Measurements from ENCODE around the gene CEP57. TPM values are rescaled to one million over a fixed set of nuclear protein-coding genes. Genes with fewer than 3 reads are reported as not detected.

CEP57 gene
- total RNA-seq, 1 experiment from 2014 or later: 58.7 TPM

DNA sequence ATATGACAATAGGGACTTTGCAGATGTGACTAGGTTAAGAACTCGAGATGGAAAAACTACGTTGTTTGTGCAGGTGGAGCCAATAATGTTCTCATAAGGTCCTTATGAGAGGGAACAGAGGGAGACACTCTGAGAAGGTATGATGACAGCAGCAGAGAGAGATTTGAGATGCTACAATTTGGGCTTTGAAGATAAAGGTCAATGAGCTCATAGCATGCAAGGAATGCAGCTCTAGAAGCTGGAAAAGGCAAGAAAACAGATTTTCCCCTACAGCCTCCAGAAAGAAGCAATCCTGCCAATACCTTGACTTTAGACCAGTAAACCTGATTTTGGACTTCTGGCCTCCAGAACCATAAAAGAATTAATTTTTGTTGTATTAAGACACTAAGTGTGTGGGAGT lies 21.8 kb upstream of the CEP57 start:
- BruUV-seq (replicated peaks): no TSS peak
- H3K27me3 Mint-ChIP-seq (ENCODE audit: unreplicated experiment): no peaks in the 10 kb centered on the region
- H3K36me3 Mint-ChIP-seq (ENCODE audit: insufficient read depth, unreplicated experiment): no peaks in the 10 kb centered on the region
- H3K9me3 Mint-ChIP-seq (ENCODE audit: low read depth, unreplicated experiment): no peaks in the 10 kb centered on the region
- TF ChIP-seq, protein P1, sequence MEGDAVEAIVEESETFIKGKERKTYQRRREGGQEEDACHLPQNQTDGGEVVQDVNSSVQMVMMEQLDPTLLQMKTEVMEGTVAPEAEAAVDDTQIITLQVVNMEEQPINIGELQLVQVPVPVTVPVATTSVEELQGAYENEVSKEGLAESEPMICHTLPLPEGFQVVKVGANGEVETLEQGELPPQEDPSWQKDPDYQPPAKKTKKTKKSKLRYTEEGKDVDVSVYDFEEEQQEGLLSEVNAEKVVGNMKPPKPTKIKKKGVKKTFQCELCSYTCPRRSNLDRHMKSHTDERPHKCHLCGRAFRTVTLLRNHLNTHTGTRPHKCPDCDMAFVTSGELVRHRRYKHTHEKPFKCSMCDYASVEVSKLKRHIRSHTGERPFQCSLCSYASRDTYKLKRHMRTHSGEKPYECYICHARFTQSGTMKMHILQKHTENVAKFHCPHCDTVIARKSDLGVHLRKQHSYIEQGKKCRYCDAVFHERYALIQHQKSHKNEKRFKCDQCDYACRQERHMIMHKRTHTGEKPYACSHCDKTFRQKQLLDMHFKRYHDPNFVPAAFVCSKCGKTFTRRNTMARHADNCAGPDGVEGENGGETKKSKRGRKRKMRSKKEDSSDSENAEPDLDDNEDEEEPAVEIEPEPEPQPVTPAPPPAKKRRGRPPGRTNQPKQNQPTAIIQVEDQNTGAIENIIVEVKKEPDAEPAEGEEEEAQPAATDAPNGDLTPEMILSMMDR (IDR thresholded peaks at IDR 0.05; ENCODE audit: unreplicated experiment): no peak
- no peaks in the 10 kb centered on the region for H3K4me1 Mint-ChIP-seq (ENCODE audit: low read depth, unreplicated experiment)
- no peak for DNase-seq
- H3K4me3 Mint-ChIP-seq (ENCODE audit: low read depth, unreplicated experiment): no peak overlapping the region
- intact Hi-C loops (cut with micrococcal nuclease; ENCODE audit: unreplicated experiment): loop anchor here (5.0 to 10.0 kb wide), 2 partner anchors 204 to 701 kb away; partner anchors contain the start of gene SRSF8
- CTCF ChIA-PET: no interaction called here
- no peak overlapping the region for H3K27ac Mint-ChIP-seq (ENCODE audit: unreplicated experiment)

DNA sequence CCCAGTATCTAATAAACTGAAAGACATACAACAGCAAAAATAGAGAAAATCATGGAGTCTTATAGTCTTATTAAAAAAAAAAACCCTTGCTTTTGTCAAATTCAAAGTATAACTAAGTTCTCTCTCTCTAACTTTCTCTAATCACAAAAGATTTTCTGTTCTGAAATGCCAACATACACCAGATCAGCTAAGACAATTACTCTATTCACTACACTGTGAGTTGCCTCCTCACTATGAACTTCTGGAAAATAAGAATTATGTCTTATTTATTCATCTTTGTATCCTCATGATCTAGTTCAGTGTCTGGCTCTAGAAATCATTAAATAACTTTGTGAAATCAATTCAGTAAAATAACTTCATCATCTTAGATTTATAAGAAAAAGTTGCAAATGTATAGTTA lies 13.4 kb upstream of the CEP57 start:
- Mint-ChIP-seq H3K9me3 (ENCODE audit: low read depth, unreplicated experiment) (no peaks in the 10 kb centered on the region), H3K4me3 (ENCODE audit: low read depth, unreplicated experiment) (no peak overlapping the region), H3K36me3 (ENCODE audit: insufficient read depth, unreplicated experiment) (peaks cover 10% of the 10 kb centered on the region), H3K27me3 (ENCODE audit: unreplicated experiment) (no peaks in the 10 kb centered on the region), H3K4me1 (ENCODE audit: low read depth, unreplicated experiment) (no peaks in the 10 kb centered on the region), H3K27ac (ENCODE audit: unreplicated experiment) (no peak overlapping the region)
- CTCF ChIA-PET: no interaction called here
- intact Hi-C loops (cut with micrococcal nuclease; ENCODE audit: unreplicated experiment): no loop called here
- BruUV-seq (replicated peaks): no TSS peak
- no peak for DNase-seq
- TF ChIP-seq, protein P1 (IDR thresholded peaks at IDR 0.05; ENCODE audit: unreplicated experiment): no peak

DNA sequence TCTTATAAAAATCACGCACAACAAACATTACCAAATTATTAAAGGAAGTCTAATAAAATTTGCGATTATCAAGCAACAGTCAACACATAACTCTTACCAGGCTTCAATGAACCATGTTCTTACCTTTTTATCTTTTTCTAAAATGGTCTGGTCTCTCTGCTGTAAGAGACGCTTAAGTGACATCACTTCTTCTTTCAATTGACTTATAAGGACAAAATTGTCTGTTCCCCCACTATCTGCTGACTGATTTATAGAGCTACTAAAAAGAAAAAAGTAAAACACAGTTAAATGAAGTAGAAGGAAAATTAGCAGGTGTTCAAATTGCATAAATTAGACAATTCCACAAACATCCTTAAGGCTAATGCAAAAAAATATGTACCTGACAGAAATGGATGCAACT lies 11.6 kb upstream of the CEP57 start:
- peaks cover 14% of the 10 kb centered on the region for H3K36me3 Mint-ChIP-seq (ENCODE audit: insufficient read depth, unreplicated experiment)
- H3K9me3 Mint-ChIP-seq (ENCODE audit: low read depth, unreplicated experiment): no peaks in the 10 kb centered on the region
- no peak for DNase-seq
- H3K27me3 Mint-ChIP-seq (ENCODE audit: unreplicated experiment): no peaks in the 10 kb centered on the region
- CTCF ChIA-PET: no interaction called here
- TF ChIP-seq, protein P1 (IDR thresholded peaks at IDR 0.05; ENCODE audit: unreplicated experiment): no peak
- no peak overlapping the region for H3K4me3 Mint-ChIP-seq (ENCODE audit: low read depth, unreplicated experiment)
- no peaks in the 10 kb centered on the region for H3K4me1 Mint-ChIP-seq (ENCODE audit: low read depth, unreplicated experiment)
- BruUV-seq (replicated peaks): no TSS peak
- intact Hi-C loops (cut with micrococcal nuclease; ENCODE audit: unreplicated experiment): no loop called here
- no peak overlapping the region for H3K27ac Mint-ChIP-seq (ENCODE audit: unreplicated experiment)

DNA sequence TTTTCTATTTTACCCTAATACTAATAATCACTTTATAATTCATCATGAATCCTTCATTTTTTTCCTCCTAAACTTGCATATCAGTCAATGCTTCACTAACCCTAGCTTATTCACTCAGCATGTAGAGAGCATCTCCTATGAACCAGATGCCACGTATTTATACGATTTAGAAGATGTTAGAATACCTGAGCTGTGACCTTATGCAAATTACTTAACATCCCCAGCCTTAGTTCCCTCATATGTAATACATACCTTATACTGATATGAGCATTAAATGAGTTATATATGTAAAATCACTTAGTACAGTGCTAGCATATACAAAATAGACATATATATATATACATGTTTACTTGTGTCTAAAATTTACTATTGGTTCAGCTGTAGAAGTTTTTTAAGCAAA lies 9.8 kb upstream of the CEP57 start:
- Mint-ChIP-seq H3K27ac (ENCODE audit: unreplicated experiment) (no peak overlapping the region), H3K4me1 (ENCODE audit: low read depth, unreplicated experiment) (no peaks in the 10 kb centered on the region), H3K4me3 (ENCODE audit: low read depth, unreplicated experiment) (no peak overlapping the region), H3K36me3 (ENCODE audit: insufficient read depth, unreplicated experiment) (peaks cover 17% of the 10 kb centered on the region), H3K9me3 (ENCODE audit: low read depth, unreplicated experiment) (no peaks in the 10 kb centered on the region), H3K27me3 (ENCODE audit: unreplicated experiment) (no peaks in the 10 kb centered on the region)
- no TSS peak for BruUV-seq (replicated peaks)
- CTCF ChIA-PET: no interaction called here
- no peak for DNase-seq
- intact Hi-C loops (cut with micrococcal nuclease; ENCODE audit: unreplicated experiment): no loop called here
- TF ChIP-seq, protein P1 (IDR thresholded peaks at IDR 0.05; ENCODE audit: unreplicated experiment): no peak
